ACC112 (cell line): ENCODE data around the gene PANX2.
A peak's percentile ranks its signal among the peaks of the same experiment; 100 is the strongest.
"Not testable (repeated sequence)": the region's sequence is repeated elsewhere in the genome, so short reads cannot be mapped to it uniquely, and the experiment has no call there.

Experiments used
- H2AFZ ChIP-seq: fragments of 200-600 bp; sonication (generic); one replicate; pipeline ENCODE4 v1.6.0; 2017; ENCODE audit warnings: antibody characterized with exemption, low read length; ENCODE audit not compliant: unreplicated experiment
- H3K27ac ChIP-seq: fragments of 200-600 bp; sonication (generic); 2 replicates; pipeline ENCODE4 v1.5.1; 2014; ENCODE audit warnings: low read depth, mild to moderate bottlenecking, antibody characterized with exemption, low read length, moderate library complexity
- H3K27me3 ChIP-seq: fragments of 200-600 bp; sonication (generic); 2 replicates; pipeline ENCODE4 v1.6.1; 2014; ENCODE audit warnings: mild to moderate bottlenecking, antibody characterized with exemption, low read length, moderate library complexity, mixed read lengths; ENCODE audit not compliant: insufficient read depth
- H3K36me3 ChIP-seq: fragments of 200-600 bp; sonication (generic); 2 replicates; pipeline ENCODE4 v1.6.1; 2016; ENCODE audit warnings: mild to moderate bottlenecking, antibody characterized with exemption, low read length, moderate library complexity, mixed read lengths; ENCODE audit not compliant: insufficient read depth
- H3K4me1 ChIP-seq: fragments of 200-600 bp; sonication (generic); one replicate; pipeline ENCODE4 v1.6.1; 2016; ENCODE audit warnings: low read length, mixed read lengths; ENCODE audit not compliant: insufficient read depth, unreplicated experiment, control insufficient read depth
- H3K4me3 ChIP-seq: fragments of 200-600 bp; sonication (generic); 2 replicates; pipeline ENCODE4 v1.5.1; 2014; ENCODE audit warnings: mild to moderate bottlenecking, low read depth, low read length
- H3K79me2 ChIP-seq: fragments of 200-600 bp; sonication (generic); one replicate; pipeline ENCODE4 v1.6.0; 2016; ENCODE audit warnings: low read length; ENCODE audit not compliant: control insufficient read depth, unreplicated experiment, insufficient read depth

Gene PANX2

GRCh38 chr22:50170453-50171318, at the start of gene PANX2:
Gene PANX2 (plus strand): TSS chr22:50170731. CDS start chr22:50170731, 0 bp downstream.
- Histone ChIP-seq H3K27me3 (no peaks in the 10 kb centered on the region), H3K36me3 (no peaks in the 10 kb centered on the region), H3K79me2 (no peaks in the 10 kb centered on the region), H3K4me3 (peak within 1 kb of the TSS; percentile 71), H2AFZ (no peak within 1 kb of the TSS), H3K27ac (no peak within 1 kb of the TSS), H3K4me1 (no peaks in the 10 kb centered on the region)

- Histone ChIP-seq H3K4me1 (peaks cover 12% of the 10 kb centered on the region), H3K4me3 (no peak overlapping the region), H3K36me3 (no peaks in the 10 kb centered on the region), H3K27ac (no peak overlapping the region), H2AFZ (no peak overlapping the region), H3K79me2 (no peaks in the 10 kb centered on the region), H3K27me3 (no peaks in the 10 kb centered on the region)
These were observed 49.3 kb upstream of the PANX2 start for GRCh38 chr22:50121202-50121740.

- Histone ChIP-seq H3K36me3 (no peaks in the 10 kb centered on the region), H2AFZ (no peak overlapping the region), H3K79me2 (no peaks in the 10 kb centered on the region), H3K4me3 (no peak overlapping the region), H3K4me1 (peaks cover 9% of the 10 kb centered on the region), H3K27ac (no peak overlapping the region), H3K27me3 (no peaks in the 10 kb centered on the region)
These were observed 47.4 kb upstream of the PANX2 start for GRCh38 chr22:50123119-50123518.

GRCh38 chr22:50125029-50125428, 45.5 kb upstream of the PANX2 start:
- Histone ChIP-seq H3K4me1 (no peaks in the 10 kb centered on the region), H3K79me2 (no peaks in the 10 kb centered on the region)

GRCh38 chr22:50129121-50129736, 41.3 kb upstream of the PANX2 start:
- H3K36me3 ChIP-seq: no peaks in the 10 kb centered on the region
- no peak overlapping the region for H3K4me3 ChIP-seq
- H3K79me2 ChIP-seq: no peaks in the 10 kb centered on the region
- H3K4me1 ChIP-seq: no peaks in the 10 kb centered on the region
- no peak overlapping the region for H2AFZ ChIP-seq
- H3K27me3 ChIP-seq: no peaks in the 10 kb centered on the region
- H3K27ac ChIP-seq: no peak overlapping the region

More at GRCh38 chr22:50125029-50125428, 45.5 kb upstream of the PANX2 start:
- no peaks in the 10 kb centered on the region for H3K36me3 ChIP-seq
- no peak overlapping the region for H3K27ac ChIP-seq
- H3K27me3 ChIP-seq: no peaks in the 10 kb centered on the region
- no peak overlapping the region for H2AFZ ChIP-seq
- no peak overlapping the region for H3K4me3 ChIP-seq

GRCh38 chr22:50131894-50132293, 38.6 kb upstream of the PANX2 start:
- Histone ChIP-seq H3K27ac (no peak overlapping the region), H3K36me3 (no peaks in the 10 kb centered on the region), H3K27me3 (no peaks in the 10 kb centered on the region), H3K4me1 (no peaks in the 10 kb centered on the region), H3K79me2 (no peaks in the 10 kb centered on the region), H2AFZ (no peak overlapping the region), H3K4me3 (no peak overlapping the region)

GRCh38 chr22:50134481-50134880, 36.0 kb upstream of the PANX2 start:
- no peak overlapping the region for H3K4me3 ChIP-seq
- no peaks in the 10 kb centered on the region for H3K4me1 ChIP-seq
- H3K79me2 ChIP-seq: no peaks in the 10 kb centered on the region
- H3K27ac ChIP-seq: no peak overlapping the region
- no peaks in the 10 kb centered on the region for H3K27me3 ChIP-seq
- no peak overlapping the region for H2AFZ ChIP-seq
- no peaks in the 10 kb centered on the region for H3K36me3 ChIP-seq

GRCh38 chr22:50136581-50137015, 33.9 kb upstream of the PANX2 start:
- H3K4me1 ChIP-seq: no peaks in the 10 kb centered on the region
- H2AFZ ChIP-seq: no peak overlapping the region
- no peaks in the 10 kb centered on the region for H3K79me2 ChIP-seq
- H3K27ac ChIP-seq: no peak overlapping the region
- no peaks in the 10 kb centered on the region for H3K36me3 ChIP-seq
- no peak overlapping the region for H3K4me3 ChIP-seq
- H3K27me3 ChIP-seq: no peaks in the 10 kb centered on the region

- not testable (repeated sequence) for H3K4me1 ChIP-seq, H3K4me3 ChIP-seq, H3K79me2 ChIP-seq, H2AFZ ChIP-seq, H3K36me3 ChIP-seq, H3K27ac ChIP-seq, H3K27me3 ChIP-seq
These were observed 33.3 kb upstream of the PANX2 start for GRCh38 chr22:50137277-50137676.

- H3K27ac ChIP-seq: no peak overlapping the region
- H2AFZ ChIP-seq: no peak overlapping the region
- no peak overlapping the region for H3K4me3 ChIP-seq
These were observed 32.5 kb upstream of the PANX2 start for GRCh38 chr22:50138041-50138440.

More at GRCh38 chr22:50138041-50138440, 32.5 kb upstream of the PANX2 start:
- Histone ChIP-seq H3K36me3 (no peaks in the 10 kb centered on the region), H3K79me2 (no peaks in the 10 kb centered on the region), H3K4me1 (no peaks in the 10 kb centered on the region), H3K27me3 (no peaks in the 10 kb centered on the region)
